Measurements from ENCODE around the gene KCNMA1. TPM values are rescaled to one million over a fixed set of nuclear protein-coding genes. Genes with fewer than 3 reads are reported as not detected.

KCNMA1 gene
- total and polyA plus RNA-seq, 10 of the 15 experiments (the other 5 are each of a cell fraction or from before 2014, with no cell fraction given) = 8.5 to 77.0 (median 21.3) TPM

- SMC1A ChIA-PET (ENCODE audit: uncharacterized antibody, unreplicated experiment) = interaction anchor here (1.4 to 2.0 kb wide), 4 partner anchors 10 to 24 kb away, joined by 4 to 6 read pairs (median 6); no protein-coding TSS in a partner anchor
- no peaks in the 10 kb centered on the region for H4K20me1 ChIP-seq (ENCODE audit: control insufficient read depth, insufficient read depth)
- RAD21 ChIA-PET (ENCODE audit: unreplicated experiment) = interaction anchor here (1.1 kb wide), 1 partner anchor 437 kb away, joined by 3 read pairs; no protein-coding TSS in a partner anchor
- no peaks in the 10 kb centered on the region for H3K9me3 ChIP-seq (replicated peaks; ENCODE audit: control insufficient read depth, insufficient read depth, low read length)
- no peak for FAIRE-seq
- intact Hi-C loops (cut with micrococcal nuclease; ENCODE audit: unreplicated experiment) = no loop called here
- 28% methylated on average over 5 of the region's 5 CpGs for WGBS (ENCODE audit: insufficient coverage, insufficient replicate concordance, low lambda C conversion rate, missing lambda C conversion rate)
- H3K9ac ChIP-seq (ENCODE audit: control insufficient read depth, insufficient read depth, low read length) = no peak overlapping the region
- in situ Hi-C loops (cut with MboI) = no loop called here
- H3K4me3 ChIP-seq = no peak overlapping the region
- BruUV-seq (replicated peaks) = no TSS peak
- ATAC-seq = no peak
- H3K4me2 ChIP-seq (ENCODE audit: control insufficient read depth, insufficient read depth) = no peak overlapping the region
- DNase-seq (ENCODE audit: low read depth, low spot score) = no peak
- no peaks in the 10 kb centered on the region for H3K79me2 ChIP-seq (ENCODE audit: control insufficient read depth, insufficient read depth, low read length)
- no peaks in the 10 kb centered on the region for H3K36me3 ChIP-seq (ENCODE audit: control insufficient read depth in 2 of 2, insufficient read depth in 2 of 2, low read length in 1 of 2)
- H2AFZ ChIP-seq (ENCODE audit: control insufficient read depth, low read depth, low read length) = no peak overlapping the region
- CTCF ChIA-PET = interaction anchor here (2.4 kb wide), 1 partner anchor 10 kb away, joined by 8 read pairs; no protein-coding TSS in a partner anchor
- no peaks in the 10 kb centered on the region for H3K4me1 ChIP-seq (ENCODE audit: control insufficient read depth, insufficient read depth, low read length)
- no peak overlapping the region for H3K27ac ChIP-seq (ENCODE audit: control insufficient read depth, insufficient read depth)
- no peaks in the 10 kb centered on the region for H3K27me3 ChIP-seq (replicated peaks in 1 of 2; ENCODE audit: control insufficient read depth in 2 of 2, insufficient read depth in 2 of 2, low read length in 1 of 2)
- POLR2A ChIA-PET = no interaction called here
- TF ChIP-seq PKNOX1 (IDR thresholded peaks at IDR 0.05) (no peak), BRCA1 (IDR thresholded peaks at IDR 0.05; ENCODE audit: low read depth, low read length) (no peak), CUX1 (IDR thresholded peaks at IDR 0.05; ENCODE audit: insufficient replicate concordance, low read depth, low read length) (no peak), NFYA (IDR thresholded peaks at IDR 0.05; ENCODE audit: borderline replicate concordance, low read depth, low read length) (no peak), NR2F1 (conservative IDR thresholded peaks at IDR 0.05) (no peak), SKIL (IDR thresholded peaks at IDR 0.05; ENCODE audit: low read depth, poor library complexity, severe bottlenecking) (no peak), E2F4 (IDR thresholded peaks at IDR 0.05; ENCODE audit: low read depth, low read length) (no peak), STAT1 (conservative IDR thresholded peaks at IDR 0.05) (no peak), BMI1 (IDR thresholded peaks at IDR 0.05; ENCODE audit: borderline replicate concordance) (no peak), RAD51 (IDR thresholded peaks at IDR 0.05) (no peak), FOXK2 (IDR thresholded peaks at IDR 0.05) (no peak), DPF2 (IDR thresholded peaks at IDR 0.05) (no peak), ATF3 (IDR thresholded peaks at IDR 0.05; ENCODE audit: borderline replicate concordance, extremely low read depth, low read depth, low read length) (no peak)
Measured at GRCh38 chr10:77274046-77274795, 363.4 kb downstream of the KCNMA1 start.
